Adrenal gland (tissue), 12 donors: Measurements from ENCODE around the gene BTN1A1. TPM values are rescaled to one million over a fixed set of nuclear protein-coding genes. Genes with fewer than 3 reads are reported as not detected.
"Not testable (repeated sequence)": the region's sequence is repeated elsewhere in the genome, so short reads cannot be mapped to it uniquely, and the experiment has no call there.

Experiments used
- DNase-seq, 7 donors: peaks; one replicate each; pipeline ENCODE4 v3.0.0-alpha.2; 2019 to 2020
- H3K27ac ChIP-seq, 5 donors: fragments of 200-600 bp; sonication (generic) in 4 of 5; 1 replicate in 3 of 5; 2 replicates in 2 of 5; pipeline versions ENCODE4 v1.5.1 to v1.8.0; 2016 to 2020; ENCODE audit warnings: mild to moderate bottlenecking in 1 of 5
- H3K27me3 ChIP-seq: fragments of 200-600 bp; 2 replicates; pipeline ENCODE4 v1.8.0; 2021
- H3K36me3 ChIP-seq, 2 donors: fragments of 200-600 bp; replicated peaks in 1 of 2; 1 replicate in 1 of 2; 2 replicates in 1 of 2; pipeline versions ENCODE4 v1.5.1 to v1.8.0; 2018 to 2022
- H3K4me1 ChIP-seq, 2 donors: fragments of 200-600 bp; replicated peaks in 1 of 2; 1 replicate in 1 of 2; 2 replicates in 1 of 2; pipeline versions ENCODE4 v1.5.1 to v1.8.0; 2018 to 2021
- H3K4me3 ChIP-seq, 4 donors: fragments of 200-600 bp; sonication (generic) in 3 of 4; one replicate each; pipeline ENCODE4 v1.5.1; 2016 to 2018
- H3K9me3 ChIP-seq, 3 donors: fragments of 200-600 bp; sonication (generic) in 1 of 3; replicated peaks in 1 of 3; 1 replicate in 2 of 3; 2 replicates in 1 of 3; pipeline versions ENCODE4 v1.5.1 to v1.8.0; 2016 to 2021
- POLR2A ChIP-seq, 2 donors: fragments of 450-650 bp; IDR thresholded peaks; one replicate each; pipeline ENCODE4 v1.6.1; 2017; ENCODE audit warnings: antibody characterized with exemption in 2 of 2, mild to moderate bottlenecking in 2 of 2, moderate library complexity in 1 of 2
- WGBS, 4 donors: extraction: QIAGEN DNeasy Blood & Tissue Kit in 2 of 4; methylation state at CpG; one replicate each; pipeline versions ENCODE4 v1.1.5 to v1.1.7; 2013 to 2017; 5-methylcytosine and 5-hydroxymethylcytosine counted together
- intact Hi-C, 2 donors: fragments of 100-400 bp; cut with DNase I; formaldehyde crosslinking; loops; one replicate each; pipeline versions ENCODE4 v1.14.1 to v1.15.0; 2022 to 2023
- polyA plus RNA-seq, 3 donors: library from polyadenylated mRNA; stranded (reverse); fragments of 200-250 nt in 2 of 3; fragments of 350-450 nt in 1 of 3; fragmentation: Illumina TruSeq in 1 of 3; extraction: RNeasy Lipid Tissue Mini Kit (QIAGEN cat#74804) in 1 of 3; gene quantifications; one replicate each; pipeline ENCODE4 v1.2.3, GENCODE V29; 2013 to 2014
- total RNA-seq, 9 donors: library from RNA; depleted of rRNA in 4 of 9; stranded (reverse); fragments of >200 nt in 4 of 9; fragments of 120-200 nt in 1 of 9; fragmentation: NEBNext Ultra II Directional in 1 of 9; extraction: Animal tissue kit (Norgen Biotek cat#: 25700) in 1 of 9; gene quantifications; one replicate each; pipeline versions ENCODE4 v1.1.0 to v1.2.4, GENCODE V29; 2013 to 2023
- TF ChIP-seq, protein P1 (sequence below), 6 experiments: fragments of 450-650 bp in 4 of 6; fragments of 200-600 bp in 2 of 6; sonication (generic) in 1 of 6; IDR thresholded peaks; 1 replicate in 5 of 6; 2 replicates in 1 of 6; pipeline versions ENCODE4 v1.5.1 to v1.8.0; 2016 to 2021; ENCODE audit warnings: antibody characterized with exemption in 6 of 6, mild to moderate bottlenecking in 2 of 6, moderate library complexity in 1 of 6
- donor health status: healthy with polysubstance abuse.
- donor health status: Bipolar disorder and iron deficiency.
- donor health status: DM: yes; HTN: yes; CAD: no.
- donor health status: DM: no; HTN: no; CAD: no.
- donor health status: DM: no; HTN: no; CAD: no.
- donor health status: DM: yes; HTN: yes; CAD: no.

The BTN1A1 gene
- total and polyA plus RNA-seq, 12 donors, result 0.28 TPM; not detected in 11

DNA sequence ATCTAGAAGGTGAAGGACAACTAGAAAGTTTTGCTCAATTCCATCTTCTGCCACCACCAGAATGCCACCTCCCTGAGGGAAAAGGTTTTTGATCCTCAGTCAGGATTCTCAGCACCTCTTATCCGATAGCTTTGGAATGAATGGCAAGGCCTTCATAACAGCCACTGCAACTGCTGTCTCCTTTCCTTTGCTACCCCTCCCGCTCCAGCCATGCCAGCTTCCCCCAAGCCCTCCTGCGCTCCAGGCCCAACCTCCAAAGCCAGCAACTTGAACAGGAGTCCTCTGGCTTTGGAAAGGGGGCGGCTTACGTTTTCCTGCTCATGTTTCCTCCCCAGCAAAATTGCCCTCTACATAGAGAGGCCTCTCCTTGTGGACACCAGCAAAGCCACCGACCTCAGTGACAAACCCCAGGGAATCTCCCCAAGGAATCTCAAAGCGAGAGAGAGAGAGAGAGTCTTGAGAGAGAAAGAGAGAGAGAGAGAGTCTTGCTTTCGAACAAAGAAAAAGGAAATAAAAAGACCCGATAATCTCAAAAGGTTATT lies 42.8 kb upstream of the BTN1A1 start:
- Histone ChIP-seq H3K9me3 (no peaks in the 10 kb centered on the region), H3K36me3 (peaks cover 0 to 14% of the 10 kb centered on the region in 2 donors), H3K4me3 (peak overlapping the region in 1 of 4 donors; percentile 94), H3K4me1 (peaks cover 18 to 46% of the 10 kb centered on the region in 2 donors), H3K27me3 (no peaks in the 10 kb centered on the region), H3K27ac (peak overlapping the region; percentile 66 to 90 (median 85))
- 9 to 18% (median 14%) methylated on average over 9 of the region's 9 CpGs for WGBS, 4 donors
- peak in 6 of 7 donors; percentile 30 to 64 (median 34) for DNase-seq
- intact Hi-C loops, result no loop called here
- TF ChIP-seq, protein P1, sequence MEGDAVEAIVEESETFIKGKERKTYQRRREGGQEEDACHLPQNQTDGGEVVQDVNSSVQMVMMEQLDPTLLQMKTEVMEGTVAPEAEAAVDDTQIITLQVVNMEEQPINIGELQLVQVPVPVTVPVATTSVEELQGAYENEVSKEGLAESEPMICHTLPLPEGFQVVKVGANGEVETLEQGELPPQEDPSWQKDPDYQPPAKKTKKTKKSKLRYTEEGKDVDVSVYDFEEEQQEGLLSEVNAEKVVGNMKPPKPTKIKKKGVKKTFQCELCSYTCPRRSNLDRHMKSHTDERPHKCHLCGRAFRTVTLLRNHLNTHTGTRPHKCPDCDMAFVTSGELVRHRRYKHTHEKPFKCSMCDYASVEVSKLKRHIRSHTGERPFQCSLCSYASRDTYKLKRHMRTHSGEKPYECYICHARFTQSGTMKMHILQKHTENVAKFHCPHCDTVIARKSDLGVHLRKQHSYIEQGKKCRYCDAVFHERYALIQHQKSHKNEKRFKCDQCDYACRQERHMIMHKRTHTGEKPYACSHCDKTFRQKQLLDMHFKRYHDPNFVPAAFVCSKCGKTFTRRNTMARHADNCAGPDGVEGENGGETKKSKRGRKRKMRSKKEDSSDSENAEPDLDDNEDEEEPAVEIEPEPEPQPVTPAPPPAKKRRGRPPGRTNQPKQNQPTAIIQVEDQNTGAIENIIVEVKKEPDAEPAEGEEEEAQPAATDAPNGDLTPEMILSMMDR (IDR thresholded peaks at IDR 0.05), result no peak
- no peak for TF ChIP-seq POLR2A (IDR thresholded peaks at IDR 0.05)

DNA sequence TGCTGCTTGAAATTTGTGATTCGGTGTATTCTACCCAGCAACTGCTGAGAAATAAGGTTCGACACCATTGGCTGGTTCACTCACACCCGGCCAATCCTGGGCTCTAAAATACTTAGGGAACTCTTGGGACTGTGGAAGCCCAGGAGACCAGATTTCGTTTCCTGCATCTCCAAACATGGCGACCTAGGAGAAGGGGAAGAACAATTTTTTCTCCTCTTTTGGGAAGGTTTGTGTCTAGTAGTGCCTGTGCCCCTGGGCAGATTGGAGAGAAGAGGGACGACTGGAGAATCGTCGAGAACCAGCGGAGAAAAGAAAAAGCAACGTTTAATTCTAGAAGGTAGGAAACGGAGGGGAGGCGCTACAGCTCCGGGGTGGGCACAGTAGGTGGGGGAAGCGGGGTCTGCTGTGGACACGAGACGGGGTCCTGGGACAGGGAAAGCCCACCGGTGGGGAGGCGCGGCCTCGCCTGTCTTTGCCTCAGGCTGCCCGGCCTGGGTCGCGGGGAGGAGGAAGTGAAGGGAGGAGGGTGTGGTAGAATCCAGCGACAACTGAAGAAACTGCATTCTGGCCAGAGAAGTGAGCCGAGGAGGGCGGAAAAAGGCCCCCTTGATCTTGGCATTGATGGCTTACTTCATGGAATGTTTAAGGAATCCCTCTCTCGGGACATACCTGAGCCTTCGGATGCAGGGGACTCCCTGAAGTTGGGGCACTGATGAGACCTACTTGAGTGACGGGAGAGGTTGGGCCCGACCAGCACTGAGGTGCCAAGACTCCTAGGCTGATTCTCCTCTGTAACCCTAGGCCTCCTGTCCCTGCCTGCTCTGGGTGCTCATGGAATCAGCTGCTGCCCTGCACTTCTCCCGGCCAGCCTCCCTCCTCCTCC lies 42.1 kb upstream of the BTN1A1 start, which contains the start of gene BTN2A1:
TSS of gene BTN2A1 (plus strand) at position 150 of the 883 bp plus-strand sequence. CDS start at position 832, 682 bp downstream.
- Histone ChIP-seq H3K9me3 (no peaks in the 10 kb centered on the region), H3K4me1 (peaks cover 18 to 48% of the 10 kb centered on the region in 2 donors), H3K27me3 (no peaks in the 10 kb centered on the region), H3K27ac (peak within 1 kb of the TSS; percentile 66 to 90 (median 87)), H3K36me3 (peaks cover 0 to 21% of the 10 kb centered on the region in 2 donors), H3K4me3 (peak within 1 kb of the TSS; percentile 69 to 94 (median 77))
- DNase-seq, result peak; percentile 82 to 96 (median 88)
- 0 to 1% (median 1%) methylated on average over 22 to 31 of the region's 31 CpGs for WGBS, 4 donors
- intact Hi-C loops, result no loop called here
- TF ChIP-seq, protein P1 (IDR thresholded peaks at IDR 0.05), result no peak
- TF ChIP-seq POLR2A (IDR thresholded peaks at IDR 0.05), result peak in 1 of 2 donors; percentile 68

DNA sequence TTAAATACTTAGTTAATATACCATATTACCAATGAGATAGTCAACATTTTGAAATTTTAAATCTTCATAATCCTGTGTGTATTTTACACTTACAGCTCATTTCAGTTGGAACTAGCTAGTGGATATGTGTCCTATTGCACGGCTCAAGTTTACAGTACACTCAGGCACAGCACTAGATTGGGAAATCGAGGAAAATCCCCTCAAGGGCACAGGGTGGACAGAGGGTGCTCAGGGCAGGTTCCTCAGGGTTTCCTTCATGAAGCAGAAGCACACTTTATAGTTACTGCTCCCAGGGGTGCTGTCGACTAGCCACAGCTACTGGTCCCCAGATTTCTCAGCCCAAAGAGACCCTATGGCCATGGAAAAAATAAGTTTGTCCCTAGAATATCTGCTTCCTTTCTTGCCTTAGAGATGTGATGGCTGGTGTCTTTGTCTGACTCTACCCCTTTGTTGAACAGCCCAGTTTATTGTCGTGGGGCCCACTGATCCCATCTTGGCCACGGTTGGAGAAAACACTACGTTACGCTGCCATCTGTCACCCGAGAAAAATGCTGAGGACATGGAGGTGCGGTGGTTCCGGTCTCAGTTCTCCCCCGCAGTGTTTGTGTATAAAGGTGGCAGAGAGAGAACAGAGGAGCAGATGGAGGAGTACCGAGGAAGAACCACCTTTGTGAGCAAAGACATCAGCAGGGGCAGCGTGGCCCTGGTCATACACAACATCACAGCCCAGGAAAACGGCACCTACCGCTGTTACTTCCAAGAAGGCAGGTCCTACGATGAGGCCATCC lies 40.9 kb upstream of the BTN1A1 start:
- 82 to 86% (median 84%) methylated on average over 16 of the region's 16 CpGs for WGBS, 4 donors
- intact Hi-C loops, result no loop called here
- Histone ChIP-seq H3K27me3 (no peaks in the 10 kb centered on the region), H3K4me3 (peak overlapping the region in 1 of 4 donors; percentile 94), H3K9me3 (no peaks in the 10 kb centered on the region), H3K27ac (no peak overlapping the region), H3K36me3 (peaks cover 0 to 32% of the 10 kb centered on the region in 2 donors), H3K4me1 (peaks cover 18 to 48% of the 10 kb centered on the region in 2 donors)
- no peak for DNase-seq
- TF ChIP-seq, protein P1 (IDR thresholded peaks at IDR 0.05), result no peak
- TF ChIP-seq POLR2A (IDR thresholded peaks at IDR 0.05), result no peak

DNA sequence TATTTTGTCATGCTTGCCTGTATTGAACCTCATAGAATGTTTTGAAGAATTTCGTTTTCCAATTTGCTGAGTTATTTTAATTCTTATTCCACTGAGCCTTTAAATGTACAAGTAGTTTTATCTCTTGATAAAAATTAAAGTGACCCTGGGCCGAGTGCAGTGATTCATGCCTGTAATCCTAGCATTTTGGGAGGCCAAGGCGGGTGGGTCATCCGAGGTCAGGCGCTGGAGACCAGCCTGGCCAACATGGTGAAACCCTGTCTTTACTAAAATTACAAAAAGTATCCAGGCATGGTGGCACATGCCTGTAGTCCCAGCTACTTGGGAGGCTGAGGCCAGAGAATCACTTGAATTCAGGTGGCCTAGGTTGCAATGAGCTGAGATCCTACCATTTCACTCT lies 38.8 kb upstream of the BTN1A1 start:
- H3K9me3 ChIP-seq, intact Hi-C loops, H3K27me3 ChIP-seq: not testable (repeated sequence)
- peaks cover 0 to 54% of the 10 kb centered on the region in 2 donors for H3K36me3 ChIP-seq
- peak overlapping the region in 4 of 5 donors; percentile 8 to 60 (median 30) for H3K27ac ChIP-seq
- 36 to 52% (median 45%) methylated on average over 5 of the region's 5 CpGs for WGBS, 4 donors
- peak in 6 of 7 donors; percentile 69 to 87 (median 78) for DNase-seq
- peaks cover 18 to 48% of the 10 kb centered on the region in 2 donors for H3K4me1 ChIP-seq
- H3K4me3 ChIP-seq, result peak overlapping the region in 1 of 4 donors; percentile 16
